ENCODE results near the gene CACNA1H.
"Not testable (repeated sequence)": the region's sequence is repeated elsewhere in the genome, so short reads cannot be mapped to it uniquely, and the experiment has no call there.

DNA sequence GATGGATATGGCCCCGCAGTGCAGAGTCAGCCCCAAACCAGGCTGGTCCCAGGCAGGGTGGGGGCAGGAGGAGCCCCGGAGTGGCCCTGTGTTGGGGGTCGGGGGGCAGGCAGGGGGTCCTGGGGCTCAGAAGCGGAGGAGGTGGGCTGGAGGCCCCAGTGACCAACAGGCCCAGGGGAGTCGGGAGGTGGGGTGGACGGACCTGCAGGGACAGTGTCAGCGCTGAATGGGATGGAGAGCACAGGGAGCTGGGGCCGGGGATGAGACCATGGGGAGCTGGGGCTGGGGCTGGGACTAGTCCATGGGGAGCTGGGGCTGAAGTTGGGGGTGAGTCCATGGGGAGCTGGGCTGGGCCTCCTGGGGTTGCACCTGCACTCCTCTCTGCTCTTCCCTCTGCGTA is 86.7 kb downstream of the CACNA1H start:
- TF ChIP-seq, protein P1, sequence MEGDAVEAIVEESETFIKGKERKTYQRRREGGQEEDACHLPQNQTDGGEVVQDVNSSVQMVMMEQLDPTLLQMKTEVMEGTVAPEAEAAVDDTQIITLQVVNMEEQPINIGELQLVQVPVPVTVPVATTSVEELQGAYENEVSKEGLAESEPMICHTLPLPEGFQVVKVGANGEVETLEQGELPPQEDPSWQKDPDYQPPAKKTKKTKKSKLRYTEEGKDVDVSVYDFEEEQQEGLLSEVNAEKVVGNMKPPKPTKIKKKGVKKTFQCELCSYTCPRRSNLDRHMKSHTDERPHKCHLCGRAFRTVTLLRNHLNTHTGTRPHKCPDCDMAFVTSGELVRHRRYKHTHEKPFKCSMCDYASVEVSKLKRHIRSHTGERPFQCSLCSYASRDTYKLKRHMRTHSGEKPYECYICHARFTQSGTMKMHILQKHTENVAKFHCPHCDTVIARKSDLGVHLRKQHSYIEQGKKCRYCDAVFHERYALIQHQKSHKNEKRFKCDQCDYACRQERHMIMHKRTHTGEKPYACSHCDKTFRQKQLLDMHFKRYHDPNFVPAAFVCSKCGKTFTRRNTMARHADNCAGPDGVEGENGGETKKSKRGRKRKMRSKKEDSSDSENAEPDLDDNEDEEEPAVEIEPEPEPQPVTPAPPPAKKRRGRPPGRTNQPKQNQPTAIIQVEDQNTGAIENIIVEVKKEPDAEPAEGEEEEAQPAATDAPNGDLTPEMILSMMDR (conservative IDR thresholded peaks at IDR 0.05; ENCODE audit: low read depth, low read length) = not testable (repeated sequence)
- TF ChIP-seq MAFK, RFX5 (IDR thresholded peaks at IDR 0.05; ENCODE audit: low read depth, low read length): not testable (repeated sequence)
